ENCODE data around the gene AMMECR1.
"Not testable (repeated sequence)": the region's sequence is repeated elsewhere in the genome, so short reads cannot be mapped to it uniquely, and the experiment has no call there.

The AMMECR1 gene

GRCh38 chrX:110155759-110156158 lies 162.1 kb downstream of the AMMECR1 start:
- intact Hi-C loops (cut with micrococcal nuclease), result no loop called here
- Mint-ChIP-seq H3K9me3 (no peaks in the 10 kb centered on the region), H3K27ac (no peak overlapping the region), H3K27me3 (no peaks in the 10 kb centered on the region), H3K36me3 (ENCODE audit: low read depth) (peaks cover 40% of the 10 kb centered on the region), H3K4me1 (ENCODE audit: low read depth) (peaks cover 32% of the 10 kb centered on the region), H3K4me3 (no peak overlapping the region)

GRCh38 chrX:110154328-110154727 lies 163.6 kb downstream of the AMMECR1 start:
- intact Hi-C loops (cut with micrococcal nuclease), result not testable (repeated sequence)

GRCh38 chrX:110153896-110154295 lies 164.0 kb downstream of the AMMECR1 start:
- H3K36me3 Mint-ChIP-seq (ENCODE audit: low read depth), result peaks cover 48% of the 10 kb centered on the region
- intact Hi-C loops (cut with micrococcal nuclease), result no loop called here
- no peak overlapping the region for H3K27ac Mint-ChIP-seq
- no peaks in the 10 kb centered on the region for H3K9me3 Mint-ChIP-seq
- no peak overlapping the region for H3K4me3 Mint-ChIP-seq
- H3K27me3 Mint-ChIP-seq, result no peaks in the 10 kb centered on the region
- peaks cover 27% of the 10 kb centered on the region for H3K4me1 Mint-ChIP-seq (ENCODE audit: low read depth)

More at GRCh38 chrX:110154328-110154727, 163.6 kb downstream of the AMMECR1 start:
- not testable (repeated sequence) for H3K4me3 Mint-ChIP-seq, H3K27me3 Mint-ChIP-seq, H3K27ac Mint-ChIP-seq, H3K9me3 Mint-ChIP-seq
- Mint-ChIP-seq H3K4me1 (ENCODE audit: low read depth) (peaks cover 32% of the 10 kb centered on the region), H3K36me3 (ENCODE audit: low read depth) (peaks cover 48% of the 10 kb centered on the region)

- no peaks in the 10 kb centered on the region for H3K27me3 Mint-ChIP-seq
- no peaks in the 10 kb centered on the region for H3K9me3 Mint-ChIP-seq
- no peak overlapping the region for H3K4me3 Mint-ChIP-seq
- H3K36me3 Mint-ChIP-seq (ENCODE audit: low read depth), result peaks cover 54% of the 10 kb centered on the region
- intact Hi-C loops (cut with micrococcal nuclease), result no loop called here
- H3K4me1 Mint-ChIP-seq (ENCODE audit: low read depth), result peaks cover 26% of the 10 kb centered on the region
- H3K27ac Mint-ChIP-seq, result no peak overlapping the region
These were observed 164.6 kb downstream of the AMMECR1 start for GRCh38 chrX:110153244-110153643.

- Mint-ChIP-seq H3K27me3 (no peaks in the 10 kb centered on the region), H3K4me3 (no peak overlapping the region), H3K27ac (no peak overlapping the region), H3K36me3 (ENCODE audit: low read depth) (peaks cover 50% of the 10 kb centered on the region), H3K9me3 (no peaks in the 10 kb centered on the region), H3K4me1 (ENCODE audit: low read depth) (peaks cover 37% of the 10 kb centered on the region)
- intact Hi-C loops (cut with micrococcal nuclease), result loop anchor here (5.0 to 10.0 kb wide), 3 partner anchors 102 to 432 kb away; no protein-coding TSS in a partner anchor
These were observed 171.4 kb downstream of the AMMECR1 start for GRCh38 chrX:110146521-110146920.

GRCh38 chrX:110145854-110146253 lies 172.0 kb downstream of the AMMECR1 start:
- no peak overlapping the region for H3K4me3 Mint-ChIP-seq
- H3K4me1 Mint-ChIP-seq (ENCODE audit: low read depth), result peaks cover 43% of the 10 kb centered on the region
- intact Hi-C loops (cut with micrococcal nuclease), result loop anchor here (5.0 to 10.0 kb wide), 3 partner anchors 101 to 431 kb away; no protein-coding TSS in a partner anchor
- H3K36me3 Mint-ChIP-seq (ENCODE audit: low read depth), result peaks cover 50% of the 10 kb centered on the region
- H3K27me3 Mint-ChIP-seq, result no peaks in the 10 kb centered on the region
- no peaks in the 10 kb centered on the region for H3K9me3 Mint-ChIP-seq
- no peak overlapping the region for H3K27ac Mint-ChIP-seq

- intact Hi-C loops (cut with micrococcal nuclease), result loop anchor here (5.0 to 10.0 kb wide), 3 partner anchors 101 to 431 kb away; no protein-coding TSS in a partner anchor
- Mint-ChIP-seq H3K4me3 (no peak overlapping the region), H3K9me3 (no peaks in the 10 kb centered on the region)
These were observed 172.6 kb downstream of the AMMECR1 start for GRCh38 chrX:110145311-110145710.

More at GRCh38 chrX:110145311-110145710, 172.6 kb downstream of the AMMECR1 start:
- Mint-ChIP-seq H3K4me1 (ENCODE audit: low read depth) (peaks cover 43% of the 10 kb centered on the region), H3K27me3 (no peaks in the 10 kb centered on the region), H3K36me3 (ENCODE audit: low read depth) (peaks cover 48% of the 10 kb centered on the region), H3K27ac (no peak overlapping the region)

Measured in dendritic cell treated with granulocyte-macrophage colony-stimulating factor and Interleukin-4, amounts not matched to agents 40 ng/mL and 50 ng/mL, for 4 days (primary cell).